Sigmoid colon (tissue), 7 donors: ENCODE measurements around the gene WWC2. TPM values are rescaled to one million over a fixed set of nuclear protein-coding genes. Genes with fewer than 3 reads are reported as not detected.
"Not testable (repeated sequence)": the region's sequence is repeated elsewhere in the genome, so short reads cannot be mapped to it uniquely, and the experiment has no call there.

Experiments used
- DNase-seq: peaks from one replicate; pipeline ENCODE4 v3.0.0-alpha.2; 2019
- H3K27ac ChIP-seq, 4 donors: fragments of 200-600 bp; sonication (generic); one replicate each; pipeline ENCODE4 v1.5.1; 2016 to 2019; ENCODE audit warnings: mild to moderate bottlenecking in 1 of 4
- H3K27me3 ChIP-seq, 3 donors: fragments of 200-600 bp; sonication (generic); one replicate each; pipeline ENCODE4 v1.5.1; 2019; ENCODE audit warnings: mild to moderate bottlenecking in 1 of 3
- H3K36me3 ChIP-seq, 4 donors: fragments of 200-600 bp; sonication (generic); one replicate each; pipeline ENCODE4 v1.5.1; 2016 to 2019
- H3K4me1 ChIP-seq, 4 donors: fragments of 200-600 bp; sonication (generic); one replicate each; pipeline ENCODE4 v1.5.1; 2017 to 2019
- H3K4me3 ChIP-seq, 4 donors: fragments of 200-600 bp; sonication (generic); one replicate each; pipeline ENCODE4 v1.5.1; 2017 to 2019; ENCODE audit warnings: mild to moderate bottlenecking in 2 of 4, moderate library complexity in 1 of 4
- H3K9me3 ChIP-seq, 4 donors: fragments of 200-600 bp in 3 of 4; sonication (generic) in 3 of 4; one replicate each; pipeline versions ENCODE4 v1.5.1 to v1.6.1; 2013 to 2019
- EP300 ChIP-seq, 4 donors: sonication (generic); formaldehyde crosslinking; IDR thresholded peaks; one replicate each; pipeline ENCODE4 v1.6.1; 2017; ENCODE audit warnings: antibody characterized with exemption in 4 of 4
- POLR2A ChIP-seq, 2 donors: fragments of 450-650 bp; IDR thresholded peaks; one replicate each; pipeline ENCODE4 v1.6.1; 2016; ENCODE audit warnings: antibody characterized with exemption in 2 of 2, mild to moderate bottlenecking in 2 of 2, moderate library complexity in 2 of 2
- POLR2AphosphoS5 ChIP-seq, 4 donors: sonication (generic); formaldehyde crosslinking; IDR thresholded peaks; one replicate each; pipeline ENCODE4 v1.6.1; 2017; ENCODE audit warnings: antibody characterized with exemption in 4 of 4
- WGBS, 2 donors: extraction: QIAGEN DNeasy Blood & Tissue Kit; methylation state at CpG; one replicate each; pipeline ENCODE4 v1.1.7; 2013; 5-methylcytosine and 5-hydroxymethylcytosine counted together
- intact Hi-C: fragments of 100-400 bp; cut with DNase I; formaldehyde crosslinking; loops from one replicate; pipeline ENCODE4 v1.15.1; 2023
- polyA plus RNA-seq, 3 donors: library from polyadenylated mRNA; stranded (reverse); fragments of 200-250 nt; gene quantifications; one replicate each; pipeline ENCODE4 v1.2.3, GENCODE V29; 2013
- total RNA-seq, 4 donors: library from RNA; depleted of rRNA; stranded (reverse); fragments of >200 nt; gene quantifications; one replicate each; pipeline ENCODE4 v1.1.0, GENCODE V29; 2016
- TF ChIP-seq, protein P1 (sequence below), 4 experiments: fragments of 450-650 bp in 3 of 4; fragments of 200-600 bp in 1 of 4; IDR thresholded peaks; one replicate each; pipeline ENCODE4 v1.5.1; 2016 to 2019; ENCODE audit warnings: antibody characterized with exemption in 4 of 4, mild to moderate bottlenecking in 3 of 4, moderate library complexity in 2 of 4
- donor health status: healthy with polysubstance abuse.
- donor health status: Bipolar disorder and iron deficiency.
- donor health status: healthy.

Gene WWC2
- total and polyA plus RNA-seq, 7 donors: 1.2 to 53.5 (median 27.0) TPM

DNA sequence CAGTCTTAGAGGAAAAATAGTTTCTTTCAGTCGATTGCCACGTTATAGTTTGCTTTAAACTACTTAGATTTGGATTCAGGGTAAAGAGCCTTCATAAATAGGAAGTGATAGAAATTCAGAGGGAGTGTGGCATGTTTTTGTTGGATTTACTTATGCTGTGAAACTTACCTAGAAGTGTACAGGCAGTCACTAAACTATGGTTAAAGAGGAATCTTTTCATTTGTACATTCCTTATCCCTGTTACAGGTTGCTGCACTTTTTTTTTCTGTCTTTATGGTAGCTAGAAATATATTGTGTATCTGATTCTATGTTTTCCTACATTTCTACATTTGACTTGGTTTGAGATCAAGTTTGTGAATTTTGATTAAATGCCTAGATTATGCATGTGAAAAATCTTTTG is 19.1 kb downstream of the WWC2 start:
- WGBS, 2 donors: 65 to 74% methylated on average over 2 of the region's 2 CpGs
- TF ChIP-seq POLR2A (IDR thresholded peaks at IDR 0.05) (no peak), EP300 (IDR thresholded peaks at IDR 0.05) (no peak), POLR2AphosphoS5 (IDR thresholded peaks at IDR 0.05) (no peak)
- TF ChIP-seq, protein P1, sequence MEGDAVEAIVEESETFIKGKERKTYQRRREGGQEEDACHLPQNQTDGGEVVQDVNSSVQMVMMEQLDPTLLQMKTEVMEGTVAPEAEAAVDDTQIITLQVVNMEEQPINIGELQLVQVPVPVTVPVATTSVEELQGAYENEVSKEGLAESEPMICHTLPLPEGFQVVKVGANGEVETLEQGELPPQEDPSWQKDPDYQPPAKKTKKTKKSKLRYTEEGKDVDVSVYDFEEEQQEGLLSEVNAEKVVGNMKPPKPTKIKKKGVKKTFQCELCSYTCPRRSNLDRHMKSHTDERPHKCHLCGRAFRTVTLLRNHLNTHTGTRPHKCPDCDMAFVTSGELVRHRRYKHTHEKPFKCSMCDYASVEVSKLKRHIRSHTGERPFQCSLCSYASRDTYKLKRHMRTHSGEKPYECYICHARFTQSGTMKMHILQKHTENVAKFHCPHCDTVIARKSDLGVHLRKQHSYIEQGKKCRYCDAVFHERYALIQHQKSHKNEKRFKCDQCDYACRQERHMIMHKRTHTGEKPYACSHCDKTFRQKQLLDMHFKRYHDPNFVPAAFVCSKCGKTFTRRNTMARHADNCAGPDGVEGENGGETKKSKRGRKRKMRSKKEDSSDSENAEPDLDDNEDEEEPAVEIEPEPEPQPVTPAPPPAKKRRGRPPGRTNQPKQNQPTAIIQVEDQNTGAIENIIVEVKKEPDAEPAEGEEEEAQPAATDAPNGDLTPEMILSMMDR (IDR thresholded peaks at IDR 0.05): no peak
- intact Hi-C loops: no loop called here
- Histone ChIP-seq H3K27me3 (no peaks in the 10 kb centered on the region), H3K4me3 (no peak overlapping the region), H3K4me1 (peaks cover 0 to 29% (median 16%) of the 10 kb centered on the region in 4 donors), H3K36me3 (no peaks in the 10 kb centered on the region), H3K27ac (peak overlapping the region in 2 of 4 donors; percentile 27 to 59), H3K9me3 (no peaks in the 10 kb centered on the region)
- DNase-seq: no peak

DNA sequence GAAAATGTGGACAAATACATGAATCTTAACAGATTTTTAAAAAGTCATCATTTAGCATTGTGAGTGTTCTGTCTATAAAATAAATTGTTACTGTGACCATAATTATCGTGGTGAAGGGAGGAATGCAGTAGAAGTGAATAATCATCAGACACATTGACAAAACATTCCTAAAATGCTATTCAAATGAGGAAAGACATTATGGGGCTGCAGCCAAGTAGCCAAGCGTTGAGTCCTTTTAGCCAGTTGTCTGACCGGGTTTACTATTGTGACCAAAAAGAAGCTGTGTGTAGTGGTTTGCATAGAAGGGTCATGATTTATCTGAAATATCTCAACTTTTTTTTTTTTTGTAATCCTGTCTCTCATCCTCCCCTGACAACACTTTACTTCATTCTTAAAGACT is 19.5 kb downstream of the WWC2 start:
- H3K36me3 ChIP-seq: no peaks in the 10 kb centered on the region
- H3K27ac ChIP-seq: peak overlapping the region in 3 of 4 donors; percentile 19 to 59 (median 27)
- H3K27me3 ChIP-seq: no peaks in the 10 kb centered on the region
- no peaks in the 10 kb centered on the region for H3K9me3 ChIP-seq
- TF ChIP-seq, protein P1 (IDR thresholded peaks at IDR 0.05): no peak
- TF ChIP-seq POLR2A (IDR thresholded peaks at IDR 0.05) (no peak), POLR2AphosphoS5 (IDR thresholded peaks at IDR 0.05) (no peak), EP300 (IDR thresholded peaks at IDR 0.05) (no peak)
- peaks cover 0 to 29% (median 17%) of the 10 kb centered on the region in 4 donors for H3K4me1 ChIP-seq
- 30 to 65% methylated on average over 3 of the region's 3 CpGs for WGBS, 2 donors
- intact Hi-C loops: no loop called here
- no peak overlapping the region for H3K4me3 ChIP-seq
- no peak for DNase-seq

- intact Hi-C loops: not testable (repeated sequence)
- 86 to 94% methylated on average over 12 of the region's 12 CpGs for WGBS, 2 donors
Measured at GRCh38 chr4:183121660-183122059, 22.6 kb downstream of the WWC2 start.

GRCh38 chr4:183124228-183124627 is 25.2 kb downstream of the WWC2 start:
- no peak for DNase-seq
- Histone ChIP-seq H3K9me3 (no peaks in the 10 kb centered on the region), H3K36me3 (no peaks in the 10 kb centered on the region), H3K27ac (peak overlapping the region in 1 of 4 donors; percentile 35), H3K27me3 (no peaks in the 10 kb centered on the region), H3K4me1 (peaks cover 0 to 44% (median 25%) of the 10 kb centered on the region in 4 donors), H3K4me3 (no peak overlapping the region)
- TF ChIP-seq POLR2AphosphoS5 (IDR thresholded peaks at IDR 0.05) (no peak), EP300 (IDR thresholded peaks at IDR 0.05) (no peak), POLR2A (IDR thresholded peaks at IDR 0.05) (no peak)
- TF ChIP-seq, protein P1 (IDR thresholded peaks at IDR 0.05): no peak
- WGBS, 2 donors: 72 to 83% methylated on average over 3 of the region's 3 CpGs
- intact Hi-C loops: no loop called here

More at GRCh38 chr4:183121660-183122059, 22.6 kb downstream of the WWC2 start:
- H3K27ac ChIP-seq, DNase-seq, H3K27me3 ChIP-seq, H3K36me3 ChIP-seq, H3K4me3 ChIP-seq, H3K9me3 ChIP-seq: not testable (repeated sequence)
- peaks cover 0 to 52% (median 32%) of the 10 kb centered on the region in 4 donors for H3K4me1 ChIP-seq

GRCh38 chr4:183124865-183125264 is 25.8 kb downstream of the WWC2 start:
- no peak for DNase-seq
- Histone ChIP-seq H3K4me3 (no peak overlapping the region), H3K27me3 (no peaks in the 10 kb centered on the region), H3K27ac (peak overlapping the region in 2 of 4 donors; percentile 64 to 65), H3K36me3 (no peaks in the 10 kb centered on the region), H3K4me1 (peaks cover 0 to 46% (median 30%) of the 10 kb centered on the region in 4 donors), H3K9me3 (no peaks in the 10 kb centered on the region)
- WGBS, 2 donors: 87% methylated on average over 5 of the region's 5 CpGs
- TF ChIP-seq POLR2A (IDR thresholded peaks at IDR 0.05) (no peak), EP300 (IDR thresholded peaks at IDR 0.05) (no peak), POLR2AphosphoS5 (IDR thresholded peaks at IDR 0.05) (no peak)
- TF ChIP-seq, protein P1 (IDR thresholded peaks at IDR 0.05): no peak
- intact Hi-C loops: no loop called here
